Central memory CD8-positive, alpha-beta T cell (primary cell): ENCODE results near the gene ERC2.
"Not testable (repeated sequence)": the region's sequence is repeated elsewhere in the genome, so short reads cannot be mapped to it uniquely, and the experiment has no call there.

Experiments
- ATAC-seq: fragments of 150-1000 bp; cut with Tn5 transposase; replicated peaks from 2 replicates; pipeline ENCODE4 v1.10.0; 2022; ENCODE audit warnings: mild to moderate bottlenecking, moderate FRiP score, moderate number of reproducible peaks; ENCODE audit not compliant: poor library complexity, severe bottlenecking; ENCODE audit errors: extremely low read depth
- DNase-seq, 2 donors: peaks; one replicate each; pipeline ENCODE4 v3.0.0; 2021; ENCODE audit warnings: low spot score in 2 of 2
- H3K27ac Mint-ChIP-seq: one replicate; pipeline ENCODE4 v1.8.0; 2022; ENCODE audit warnings: low read depth, mild to moderate bottlenecking, moderate library complexity, mixed read lengths
- H3K27me3 Mint-ChIP-seq: one replicate; pipeline ENCODE4 v1.8.0; 2022; ENCODE audit warnings: mixed read lengths
- H3K36me3 Mint-ChIP-seq: one replicate; pipeline ENCODE4 v1.8.0; 2022; ENCODE audit warnings: mild to moderate bottlenecking, moderate library complexity, mixed read lengths; ENCODE audit not compliant: insufficient read depth
- H3K4me1 Mint-ChIP-seq: one replicate; pipeline ENCODE4 v1.8.0; 2022; ENCODE audit warnings: mixed read lengths
- H3K4me3 Mint-ChIP-seq: one replicate; pipeline ENCODE4 v1.8.0; 2022; ENCODE audit warnings: mild to moderate bottlenecking, moderate library complexity, mixed read lengths
- H3K9me3 Mint-ChIP-seq: one replicate; pipeline ENCODE4 v1.8.0; 2022; ENCODE audit warnings: mixed read lengths

The ERC2 gene

DNA sequence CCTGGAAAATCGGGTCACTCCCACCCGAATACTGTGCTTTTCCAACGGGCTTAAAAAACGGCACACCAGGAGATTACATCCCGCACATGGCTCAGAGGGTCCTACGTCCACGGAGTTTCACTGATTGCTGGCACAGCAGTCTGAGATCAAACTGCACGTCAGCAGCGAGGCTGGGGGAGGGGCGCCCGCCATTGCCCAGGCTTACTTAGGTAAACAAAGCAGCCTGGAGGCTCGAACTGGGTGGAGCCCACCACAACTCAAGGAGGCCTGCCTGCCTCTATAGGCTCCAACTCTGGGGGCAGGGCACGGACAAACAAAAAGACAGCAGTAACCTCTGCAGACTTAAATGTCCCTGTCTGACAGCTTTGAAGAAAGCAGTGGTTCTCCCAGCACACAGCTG, 636.4 kb downstream of the ERC2 start:
- not testable (repeated sequence) for H3K4me3 Mint-ChIP-seq, H3K36me3 Mint-ChIP-seq, H3K4me1 Mint-ChIP-seq, ATAC-seq, DNase-seq, H3K27me3 Mint-ChIP-seq, H3K27ac Mint-ChIP-seq
- H3K9me3 Mint-ChIP-seq: peaks cover 18% of the 10 kb centered on the region

DNA sequence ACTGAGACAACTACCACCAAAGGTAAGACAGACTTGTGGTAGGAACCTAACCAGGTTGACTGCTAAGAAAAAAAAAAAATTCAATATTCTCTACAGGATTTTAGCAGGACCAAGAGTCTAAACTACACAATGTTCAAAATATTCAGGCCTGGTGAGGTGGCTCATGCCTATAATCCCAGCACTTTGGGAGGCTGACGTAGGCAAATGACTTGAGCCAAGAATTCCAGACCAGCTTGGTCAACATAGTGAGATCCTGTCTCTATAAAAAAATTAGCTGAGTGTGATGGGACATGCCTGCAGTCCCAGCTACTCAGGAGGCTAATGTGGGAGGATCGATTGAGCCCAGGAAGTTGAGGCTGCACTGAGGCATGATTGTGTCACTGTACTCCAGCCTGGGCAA, 639.6 kb downstream of the ERC2 start:
- H3K36me3 Mint-ChIP-seq: no peaks in the 10 kb centered on the region
- peaks cover 13% of the 10 kb centered on the region for H3K9me3 Mint-ChIP-seq
- no peak overlapping the region for H3K27ac Mint-ChIP-seq
- ATAC-seq (no peak), DNase-seq (no peak)
- no peaks in the 10 kb centered on the region for H3K4me1 Mint-ChIP-seq
- no peak overlapping the region for H3K4me3 Mint-ChIP-seq
- no peaks in the 10 kb centered on the region for H3K27me3 Mint-ChIP-seq

DNA sequence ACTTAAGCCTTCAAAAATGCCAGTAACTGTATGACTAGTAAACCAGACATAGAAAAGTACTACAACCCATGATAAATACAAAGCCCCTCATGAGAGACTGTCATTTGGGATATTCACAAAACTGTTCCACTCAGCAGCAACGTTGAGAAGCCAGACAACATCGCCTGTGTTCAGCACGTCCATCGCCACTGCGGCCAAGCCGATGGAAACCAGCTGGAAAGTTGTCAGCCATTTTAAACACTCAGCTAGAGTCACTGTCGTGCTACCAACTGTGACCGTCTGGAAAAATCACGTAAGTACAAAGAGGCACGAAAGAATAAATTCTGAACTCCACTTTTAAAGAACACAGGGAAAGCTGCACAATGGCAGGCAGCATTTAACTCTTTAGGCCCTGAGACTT, 640.5 kb downstream of the ERC2 start:
- ATAC-seq: no peak
- no peak for DNase-seq
- Mint-ChIP-seq H3K36me3 (no peaks in the 10 kb centered on the region), H3K4me3 (no peak overlapping the region), H3K4me1 (no peaks in the 10 kb centered on the region), H3K9me3 (peaks cover 16% of the 10 kb centered on the region), H3K27ac (no peak overlapping the region), H3K27me3 (no peaks in the 10 kb centered on the region)

DNA sequence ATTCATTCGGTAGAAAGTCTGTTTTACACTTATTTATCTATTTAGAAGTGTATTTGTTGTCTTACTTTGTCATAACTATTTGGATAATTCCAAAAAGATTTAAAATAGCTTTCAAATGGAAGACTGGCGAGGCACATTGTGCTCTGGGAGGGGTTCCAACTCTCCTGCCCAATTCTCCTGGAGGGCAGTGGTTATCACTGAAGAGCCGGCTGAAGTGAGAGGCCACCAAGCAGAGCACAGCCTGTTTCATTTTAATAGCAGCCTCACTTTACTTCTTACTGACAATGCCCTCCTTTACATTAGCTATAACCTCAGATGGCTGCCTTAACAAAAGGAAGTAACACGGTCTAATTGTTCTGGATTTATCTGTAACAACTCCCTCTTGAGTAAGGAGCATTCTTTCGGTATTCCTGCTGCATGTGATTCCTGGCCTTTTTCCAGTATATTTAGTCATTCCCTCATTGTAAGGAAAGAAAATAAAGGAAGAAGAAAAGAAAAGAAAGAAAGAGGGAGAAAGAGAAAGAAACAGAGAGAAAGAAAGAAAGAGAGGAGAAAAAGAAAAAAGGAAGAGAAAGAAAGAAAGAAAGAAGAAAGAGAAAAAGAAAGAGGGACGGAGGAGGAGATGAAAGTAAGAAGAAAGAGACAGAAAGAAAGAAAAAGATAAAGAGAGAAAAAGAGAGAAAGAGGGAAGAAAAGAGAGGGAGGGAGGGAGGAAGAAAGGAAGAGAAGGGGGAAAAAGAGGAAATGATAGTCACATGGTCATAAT, 641.4 kb downstream of the ERC2 start:
- no peak overlapping the region for H3K4me3 Mint-ChIP-seq

DNA sequence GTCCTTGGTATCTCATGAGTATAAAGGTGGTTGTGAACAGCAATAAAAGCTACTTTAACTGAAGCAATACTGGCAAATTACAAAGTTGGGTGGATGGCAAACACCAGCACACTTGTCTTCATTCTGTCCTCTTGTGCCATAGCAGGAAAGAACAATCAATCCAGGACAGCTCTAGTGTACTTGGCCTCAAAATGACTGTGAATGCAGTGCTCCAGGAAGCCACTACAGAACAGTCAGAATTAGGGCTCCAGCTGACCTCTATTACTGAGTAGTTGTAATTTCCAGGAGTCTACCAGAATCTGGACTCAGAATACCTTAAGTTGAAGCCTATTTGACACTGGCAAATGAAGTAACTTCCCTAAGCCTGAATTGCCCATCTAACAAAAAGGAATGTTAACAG, 642.2 kb downstream of the ERC2 start:
- no peaks in the 10 kb centered on the region for H3K36me3 Mint-ChIP-seq
- H3K27ac Mint-ChIP-seq: no peak overlapping the region
- H3K4me1 Mint-ChIP-seq: no peaks in the 10 kb centered on the region
- H3K9me3 Mint-ChIP-seq: peaks cover 14% of the 10 kb centered on the region
- no peak overlapping the region for H3K4me3 Mint-ChIP-seq
- no peak for ATAC-seq
- H3K27me3 Mint-ChIP-seq: no peaks in the 10 kb centered on the region
- DNase-seq: no peak

More for the DNA sequence above, 641.4 kb downstream of the ERC2 start:
- DNase-seq (no peak), ATAC-seq (no peak)
- Mint-ChIP-seq H3K36me3 (no peaks in the 10 kb centered on the region), H3K4me1 (no peaks in the 10 kb centered on the region), H3K9me3 (peaks cover 14% of the 10 kb centered on the region), H3K27me3 (no peaks in the 10 kb centered on the region), H3K27ac (no peak overlapping the region)

DNA sequence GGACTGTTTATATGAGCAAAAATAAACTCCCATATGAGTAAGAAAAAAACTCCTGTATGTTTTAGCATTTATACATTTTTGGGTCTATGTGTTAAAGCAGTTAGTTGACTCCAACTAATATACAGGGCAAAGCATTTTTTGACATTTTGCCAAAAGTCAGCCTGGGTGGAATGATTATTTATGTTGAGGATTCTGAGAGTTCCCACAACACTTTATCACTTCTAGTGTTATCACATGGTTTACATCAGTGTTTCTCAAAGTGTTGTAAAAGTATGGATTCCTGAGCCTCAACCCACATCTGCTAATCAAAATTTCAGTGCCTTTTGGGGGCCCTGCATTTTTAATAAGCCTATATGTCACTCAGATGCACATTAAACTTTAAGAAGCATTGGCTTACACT, 643.9 kb downstream of the ERC2 start:
- Mint-ChIP-seq H3K36me3 (no peaks in the 10 kb centered on the region), H3K9me3 (peaks cover 14% of the 10 kb centered on the region), H3K4me3 (no peak overlapping the region), H3K27ac (no peak overlapping the region), H3K27me3 (no peaks in the 10 kb centered on the region), H3K4me1 (no peaks in the 10 kb centered on the region)
- DNase-seq (no peak), ATAC-seq (no peak)

DNA sequence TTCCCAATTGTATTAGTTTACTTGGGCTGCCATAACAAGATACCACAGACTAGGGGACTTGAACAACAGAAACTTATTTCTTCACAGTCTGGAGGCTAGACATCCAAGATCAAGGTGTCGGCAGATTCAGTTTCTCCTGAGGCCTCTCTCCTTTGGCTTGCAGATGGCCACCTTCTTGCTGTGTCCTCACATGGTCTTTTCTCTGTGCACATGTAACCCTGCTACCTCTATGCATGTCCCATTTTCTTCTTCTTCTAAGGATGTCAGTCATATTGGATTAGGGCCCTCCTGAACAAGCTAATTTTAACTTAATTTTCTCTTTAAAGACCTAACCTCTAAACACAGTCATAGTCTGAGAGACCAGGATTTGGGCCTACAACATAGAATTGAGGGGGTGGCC, 644.4 kb downstream of the ERC2 start:
- ATAC-seq (no peak), DNase-seq (no peak)
- Mint-ChIP-seq H3K4me1 (no peaks in the 10 kb centered on the region), H3K36me3 (no peaks in the 10 kb centered on the region), H3K27me3 (no peaks in the 10 kb centered on the region), H3K4me3 (no peak overlapping the region), H3K9me3 (peaks cover 14% of the 10 kb centered on the region), H3K27ac (no peak overlapping the region)

DNA sequence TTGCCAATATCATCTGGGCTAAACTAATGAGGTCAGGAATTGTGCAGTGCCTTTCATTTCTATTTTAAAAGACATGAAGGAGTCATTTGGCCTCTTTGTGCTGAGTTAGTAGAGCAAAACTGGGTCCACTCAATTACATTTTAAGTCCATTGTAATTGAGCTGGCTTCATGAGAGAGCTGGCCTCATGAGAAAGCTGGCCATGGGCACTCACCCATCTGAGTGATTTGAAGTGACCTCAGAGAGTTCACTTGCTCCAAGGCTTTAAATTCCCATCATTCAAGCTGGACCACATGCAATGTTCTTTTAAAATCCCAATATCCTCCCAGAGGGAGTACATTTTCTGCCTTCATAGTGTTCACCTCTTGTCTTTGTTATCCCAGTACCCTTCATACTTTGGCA, 645.3 kb downstream of the ERC2 start:
- Mint-ChIP-seq H3K36me3 (no peaks in the 10 kb centered on the region), H3K4me3 (no peak overlapping the region), H3K4me1 (no peaks in the 10 kb centered on the region), H3K27me3 (no peaks in the 10 kb centered on the region), H3K9me3 (peaks cover 14% of the 10 kb centered on the region), H3K27ac (no peak overlapping the region)
- ATAC-seq (no peak), DNase-seq (no peak)

DNA sequence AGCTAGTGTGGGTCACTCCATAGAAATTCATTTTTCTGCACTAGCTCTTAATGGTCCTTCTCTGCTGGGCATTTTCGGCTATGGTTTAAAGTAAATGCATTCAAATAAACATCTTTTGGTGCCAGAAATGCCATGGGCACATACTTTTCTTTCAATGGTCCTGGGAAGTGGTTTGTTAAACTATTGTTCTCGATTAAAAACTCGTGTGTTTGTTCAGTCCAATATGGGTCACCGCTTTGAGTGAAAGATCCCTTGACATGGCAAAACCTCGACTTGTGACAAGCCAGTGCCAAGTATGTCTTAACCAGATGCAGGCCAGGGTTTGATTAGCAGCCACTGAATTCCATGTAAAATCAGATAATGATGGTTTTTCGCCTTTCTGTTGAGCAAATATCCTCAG, 649.3 kb downstream of the ERC2 start:
- Mint-ChIP-seq H3K4me3 (no peak overlapping the region), H3K9me3 (peaks cover 9% of the 10 kb centered on the region), H3K27me3 (no peaks in the 10 kb centered on the region), H3K27ac (no peak overlapping the region), H3K4me1 (no peaks in the 10 kb centered on the region), H3K36me3 (no peaks in the 10 kb centered on the region)
- ATAC-seq (no peak), DNase-seq (no peak)

DNA sequence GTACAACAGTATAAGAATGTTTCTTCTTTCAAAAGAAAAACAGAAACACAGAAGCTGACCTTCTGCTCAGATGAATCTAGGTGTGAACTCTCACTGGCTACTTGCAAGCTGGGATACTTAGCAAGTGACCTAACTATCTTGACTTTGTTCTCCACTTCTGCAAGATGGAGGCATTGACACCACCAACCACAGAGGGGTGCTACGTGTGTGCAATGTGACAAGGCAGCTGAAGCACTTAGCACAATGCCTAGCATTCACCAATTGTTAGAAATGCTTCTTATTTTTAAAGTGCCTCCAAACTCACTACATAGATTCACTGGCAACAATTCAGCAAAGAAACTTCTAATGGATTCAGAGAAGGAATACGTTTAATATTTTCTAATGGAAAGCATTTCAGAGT, 649.8 kb downstream of the ERC2 start:
- DNase-seq (no peak), ATAC-seq (no peak)
- Mint-ChIP-seq H3K27me3 (no peaks in the 10 kb centered on the region), H3K4me1 (no peaks in the 10 kb centered on the region), H3K9me3 (peaks cover 5% of the 10 kb centered on the region), H3K4me3 (no peak overlapping the region), H3K36me3 (no peaks in the 10 kb centered on the region), H3K27ac (no peak overlapping the region)

DNA sequence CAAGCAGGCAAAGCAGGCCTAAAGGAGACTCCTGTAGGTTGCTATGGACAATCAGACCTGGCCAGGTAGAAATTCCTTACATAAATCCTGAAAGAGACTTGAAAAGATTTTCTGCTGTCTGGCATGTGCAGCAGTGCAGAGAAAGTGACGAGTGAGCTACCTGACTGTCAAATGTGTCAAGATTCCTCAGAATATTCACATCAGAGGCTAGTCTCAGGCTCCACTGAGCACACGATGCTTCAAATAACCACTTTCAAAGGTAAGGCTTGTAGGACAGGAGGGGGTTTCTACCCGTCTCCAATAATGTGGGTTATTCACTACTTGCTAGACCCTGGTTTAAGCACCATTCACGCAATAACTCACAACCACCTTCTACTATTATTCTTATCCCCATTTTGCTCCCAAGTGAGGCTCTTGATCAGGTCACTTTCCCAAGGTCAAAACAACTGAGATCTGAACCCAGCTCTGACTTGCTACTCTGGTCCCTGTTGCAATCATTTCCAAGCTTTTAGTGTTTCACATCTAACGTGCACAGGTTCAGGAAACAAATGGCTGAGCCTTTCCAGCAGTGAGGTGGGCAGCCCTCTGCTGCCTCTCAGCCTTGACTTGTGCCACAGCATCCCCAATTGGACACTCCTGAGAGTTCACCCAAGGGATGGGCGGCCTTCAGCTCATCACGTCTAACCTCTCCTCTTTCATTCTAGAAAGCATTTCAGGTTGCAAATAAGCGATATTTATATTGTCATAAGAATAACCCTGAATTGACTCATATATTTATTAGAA, 651.3 kb downstream of the ERC2 start:
- Mint-ChIP-seq H3K9me3 (no peaks in the 10 kb centered on the region), H3K4me1 (no peaks in the 10 kb centered on the region), H3K36me3 (no peaks in the 10 kb centered on the region), H3K4me3 (no peak overlapping the region), H3K27ac (no peak overlapping the region), H3K27me3 (no peaks in the 10 kb centered on the region)
- ATAC-seq (no peak), DNase-seq (no peak)

DNA sequence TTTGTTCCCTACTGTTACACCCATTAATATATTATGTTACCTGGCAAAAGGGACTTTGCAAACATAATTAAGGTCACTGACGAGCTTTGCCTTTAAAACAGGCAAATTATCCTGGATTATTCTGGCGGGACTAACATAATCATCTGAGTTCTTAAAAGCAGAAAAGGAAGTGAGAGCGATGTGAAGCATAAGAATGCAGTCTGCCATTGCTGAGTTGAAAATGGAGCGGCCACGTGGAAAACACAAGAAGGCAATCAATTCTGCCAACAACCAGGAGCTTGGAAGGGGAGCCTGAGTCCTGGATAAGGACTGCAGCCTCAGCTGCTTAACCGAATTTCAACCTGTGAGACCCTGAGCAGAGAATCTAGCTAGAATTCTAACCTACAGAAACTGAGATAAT, 653.0 kb downstream of the ERC2 start:
- no peaks in the 10 kb centered on the region for H3K27me3 Mint-ChIP-seq
- no peaks in the 10 kb centered on the region for H3K36me3 Mint-ChIP-seq
- H3K9me3 Mint-ChIP-seq: no peaks in the 10 kb centered on the region
- DNase-seq: no peak
- no peak overlapping the region for H3K4me3 Mint-ChIP-seq
- H3K27ac Mint-ChIP-seq: no peak overlapping the region
- H3K4me1 Mint-ChIP-seq: no peaks in the 10 kb centered on the region
- no peak for ATAC-seq
